Panc1 (cell line): Measurements from ENCODE around the gene PEX10.

Experiments
- REST ChIP-seq, 2 experiments: IDR thresholded peaks; 2 replicates each; pipeline ENCODE4 v1.6.1; 2011 to 2012; ENCODE audit warnings: low read depth in 2 of 2, control low read depth in 1 of 2, low read length in 1 of 2, mild to moderate bottlenecking in 1 of 2, moderate library complexity in 1 of 2; ENCODE audit not compliant: insufficient read depth in 1 of 2
- TCF7L2 ChIP-seq: IDR thresholded peaks from 2 replicates; pipeline ENCODE4 v1.6.1; 2011; ENCODE audit warnings: mild to moderate bottlenecking, low read depth, low read length, inconsistent platforms
- TF ChIP-seq, protein P1 (sequence below): fragments of 450-650 bp; IDR thresholded peaks from 2 replicates; pipeline ENCODE4 v1.5.1; 2017; ENCODE audit warnings: mild to moderate bottlenecking

- TF ChIP-seq, protein P1, sequence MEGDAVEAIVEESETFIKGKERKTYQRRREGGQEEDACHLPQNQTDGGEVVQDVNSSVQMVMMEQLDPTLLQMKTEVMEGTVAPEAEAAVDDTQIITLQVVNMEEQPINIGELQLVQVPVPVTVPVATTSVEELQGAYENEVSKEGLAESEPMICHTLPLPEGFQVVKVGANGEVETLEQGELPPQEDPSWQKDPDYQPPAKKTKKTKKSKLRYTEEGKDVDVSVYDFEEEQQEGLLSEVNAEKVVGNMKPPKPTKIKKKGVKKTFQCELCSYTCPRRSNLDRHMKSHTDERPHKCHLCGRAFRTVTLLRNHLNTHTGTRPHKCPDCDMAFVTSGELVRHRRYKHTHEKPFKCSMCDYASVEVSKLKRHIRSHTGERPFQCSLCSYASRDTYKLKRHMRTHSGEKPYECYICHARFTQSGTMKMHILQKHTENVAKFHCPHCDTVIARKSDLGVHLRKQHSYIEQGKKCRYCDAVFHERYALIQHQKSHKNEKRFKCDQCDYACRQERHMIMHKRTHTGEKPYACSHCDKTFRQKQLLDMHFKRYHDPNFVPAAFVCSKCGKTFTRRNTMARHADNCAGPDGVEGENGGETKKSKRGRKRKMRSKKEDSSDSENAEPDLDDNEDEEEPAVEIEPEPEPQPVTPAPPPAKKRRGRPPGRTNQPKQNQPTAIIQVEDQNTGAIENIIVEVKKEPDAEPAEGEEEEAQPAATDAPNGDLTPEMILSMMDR, result no peak
- TF ChIP-seq REST (IDR thresholded peaks at IDR 0.05; ENCODE audit: insufficient read depth in 1 of 2, low read depth in 2 of 2, low read length in 1 of 2) (no peak), TCF7L2 (no peak)
Observed at GRCh38 chr1:2422523-2422922, 10.2 kb upstream of the PEX10 start.
